NCI-H2107 (cell line): ENCODE data around the gene PCIF1.
A peak's percentile ranks its signal among the peaks of the same experiment; 100 is the strongest.
"Not testable (repeated sequence)": the region's sequence is repeated elsewhere in the genome, so short reads cannot be mapped to it uniquely, and the experiment has no call there.

Experiments
- DNase-seq: peaks from one replicate; lab custom pipeline; 2025; lab: John Stamatoyannopoulos, UW

PCIF1 gene

DNA sequence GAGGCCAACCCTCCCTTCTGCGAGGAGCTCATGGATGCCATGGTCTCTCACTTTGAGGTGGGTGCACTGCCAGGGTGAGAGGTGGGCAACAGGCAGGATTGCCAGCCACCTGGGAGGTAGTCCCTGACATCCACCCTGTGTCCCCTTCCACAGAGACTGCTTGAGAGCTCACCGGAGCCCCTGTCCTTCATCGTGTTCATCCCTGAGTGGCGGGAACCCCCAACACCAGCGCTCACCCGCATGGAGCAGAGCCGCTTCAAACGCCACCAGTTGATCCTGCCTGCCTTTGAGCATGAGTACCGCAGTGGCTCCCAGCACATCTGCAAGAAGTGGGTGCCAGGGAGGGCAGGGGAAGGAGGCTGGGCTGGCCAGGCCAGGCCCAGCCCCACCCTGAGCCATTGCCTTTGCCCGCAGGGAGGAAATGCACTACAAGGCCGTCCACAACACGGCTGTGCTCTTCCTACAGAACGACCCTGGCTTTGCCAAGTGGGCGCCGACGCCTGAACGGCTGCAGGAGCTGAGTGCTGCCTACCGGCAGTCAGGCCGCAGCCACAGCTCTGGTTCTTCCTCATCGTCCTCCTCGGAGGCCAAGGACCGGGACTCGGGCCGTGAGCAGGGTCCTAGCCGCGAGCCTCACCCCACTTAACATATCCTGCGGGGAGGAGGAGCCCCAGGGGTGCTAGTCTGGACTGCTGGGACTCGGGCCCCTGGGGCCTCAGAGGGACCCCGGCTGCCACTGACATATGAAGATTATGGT, 12.8 kb downstream of the PCIF1 start:
- no peak for DNase-seq

DNA sequence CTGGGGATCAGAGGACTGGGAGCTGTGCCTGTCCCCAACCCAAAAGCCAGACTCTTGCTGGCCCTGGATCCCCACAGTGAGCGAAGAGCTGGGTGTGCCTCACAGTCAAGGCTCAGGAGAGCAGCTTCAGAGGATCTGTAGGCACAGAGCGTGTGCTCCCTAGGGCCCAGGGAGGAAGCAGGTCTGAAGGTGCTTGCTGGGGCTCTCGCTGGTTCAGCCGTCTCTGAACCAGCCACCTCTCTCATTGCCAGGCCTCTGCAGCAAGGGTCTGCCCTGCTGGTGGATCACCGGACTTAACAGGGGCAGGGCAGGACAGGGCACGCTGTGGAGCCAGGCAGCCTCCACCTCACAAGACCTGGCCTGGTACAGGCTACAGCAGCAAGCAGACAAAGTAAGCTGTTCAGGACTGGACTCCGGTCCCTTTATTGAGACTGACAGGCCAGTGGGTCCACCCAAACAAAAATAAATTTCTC, 13.8 kb downstream of the PCIF1 start:
- DNase-seq, result no peak

DNA sequence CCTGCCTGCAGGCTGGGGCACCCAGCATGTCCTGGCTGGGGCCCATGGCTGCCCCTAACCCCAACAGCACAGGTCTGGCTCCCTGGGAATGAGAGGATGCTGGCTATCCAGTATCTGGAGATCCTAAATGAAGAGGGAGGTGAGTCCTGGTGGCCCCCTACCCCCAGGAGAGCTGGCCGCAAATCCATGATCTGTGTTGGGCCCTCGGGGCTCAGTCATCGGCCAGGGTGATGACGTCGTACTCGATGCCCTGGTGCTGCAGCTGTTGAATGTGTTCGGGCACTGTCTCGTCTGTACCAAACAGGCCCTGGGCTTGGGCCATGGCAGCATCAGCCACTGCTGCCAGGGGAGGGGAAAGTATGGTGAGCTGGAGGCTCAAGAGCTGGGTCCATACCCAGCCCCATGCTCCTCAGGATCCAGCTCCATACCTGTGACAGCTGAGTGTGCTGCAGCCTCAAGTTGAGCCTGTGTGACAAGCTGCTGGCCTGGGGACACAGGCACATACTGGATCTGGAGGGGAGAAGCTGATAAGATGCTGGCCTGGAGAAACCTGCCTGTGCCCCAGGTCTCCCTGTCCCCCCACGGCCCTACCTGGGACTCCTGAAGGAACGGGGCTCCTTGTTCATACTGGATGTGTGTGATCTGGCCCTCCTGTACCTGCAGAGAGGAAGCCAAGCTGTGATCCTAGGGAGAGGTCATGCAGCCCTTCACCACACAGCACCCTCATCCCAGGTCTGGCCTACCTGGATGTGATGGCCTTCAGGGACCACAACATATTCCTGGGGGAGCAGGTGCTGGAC, 14.5 kb downstream of the PCIF1 start:
- DNase-seq, result no peak

- no peak for DNase-seq
These were observed 15.3 kb downstream of the PCIF1 start for GRCh38 chr20:45949542-45950329.

GRCh38 chr20:45950330-45950646, 15.8 kb downstream of the PCIF1 start:
- DNase-seq, result no peak

GRCh38 chr20:45951925-45952834, 17.7 kb downstream of the PCIF1 start:
- DNase-seq, result no peak

- DNase-seq, result no peak
These were observed 18.4 kb downstream of the PCIF1 start for GRCh38 chr20:45952861-45953260.

- no peak for DNase-seq
These were observed 19.2 kb downstream of the PCIF1 start for GRCh38 chr20:45953672-45954071.

- DNase-seq, result not testable (repeated sequence)
These were observed 21.8 kb downstream of the PCIF1 start for GRCh38 chr20:45956326-45956725.

DNA sequence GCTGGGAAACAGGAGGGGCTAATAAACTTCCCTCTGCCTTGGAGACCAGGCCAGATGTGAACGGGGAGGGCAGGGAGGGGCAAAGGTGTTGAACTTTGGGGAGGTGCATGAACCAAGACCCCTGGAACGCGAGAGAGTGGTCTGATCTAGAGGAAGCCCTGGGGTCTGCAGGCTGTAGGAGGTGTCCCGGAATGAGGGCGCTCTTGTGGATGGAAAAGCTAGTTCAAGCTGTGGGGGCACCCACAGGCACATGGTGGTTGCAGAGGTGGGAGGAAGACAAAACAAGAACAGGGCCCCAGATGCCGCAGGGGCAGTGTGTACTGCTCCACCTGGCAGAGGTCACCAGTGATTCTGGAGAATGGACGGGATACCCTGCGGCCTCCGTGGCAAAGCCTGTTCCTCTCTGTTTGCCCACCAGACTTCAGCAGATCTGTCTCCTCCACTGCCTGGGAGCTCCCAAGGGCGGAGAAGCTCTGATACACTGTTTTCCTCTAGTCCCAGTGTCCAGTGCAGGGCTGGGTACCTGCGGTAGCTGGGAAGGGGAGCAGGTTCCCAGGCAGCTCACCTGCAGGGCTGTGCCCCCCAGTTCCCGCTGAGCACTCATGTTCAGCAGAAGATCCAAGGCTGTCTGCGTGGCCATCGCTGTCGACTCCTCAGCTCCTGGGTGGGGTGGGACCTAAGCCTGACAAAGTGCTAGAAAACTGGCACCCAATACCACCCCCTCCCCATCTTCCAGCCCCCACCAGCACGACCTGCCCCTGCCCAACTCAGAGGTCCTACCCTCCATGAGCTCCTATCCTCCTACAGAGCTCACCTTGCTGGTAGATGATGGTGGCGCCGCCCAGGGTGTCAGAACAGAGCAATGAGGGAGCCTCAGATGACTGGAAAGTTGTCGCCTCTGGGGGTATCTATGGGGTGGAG, 22.8 kb downstream of the PCIF1 start:
- no peak for DNase-seq

GRCh38 chr20:45958593-45958992, 24.1 kb downstream of the PCIF1 start:
- DNase-seq, result no peak

DNA sequence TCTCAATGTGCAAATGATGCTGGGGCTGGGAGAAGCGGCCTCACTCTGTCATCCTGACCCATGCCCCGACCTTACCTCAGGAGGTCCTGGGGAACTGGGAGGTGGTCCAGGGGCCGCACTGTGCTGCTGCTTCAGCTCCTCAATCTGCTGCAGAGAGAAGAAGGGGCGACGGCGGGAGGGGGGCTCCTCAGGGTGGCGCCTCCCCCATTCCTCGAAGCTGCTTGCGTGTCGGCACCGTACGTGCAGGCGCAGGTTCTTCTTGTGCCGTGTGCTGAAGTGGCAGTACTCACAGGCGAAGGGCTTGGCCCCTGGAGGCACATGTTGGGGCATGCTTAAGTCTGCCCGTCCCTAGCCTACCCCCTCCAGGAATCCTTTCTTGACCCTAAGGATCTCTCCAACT, 24.6 kb downstream of the PCIF1 start:
- no peak for DNase-seq

- DNase-seq, result peak; percentile 11
These were observed 25.6 kb downstream of the PCIF1 start for GRCh38 chr20:45959956-45960630.

- DNase-seq, result no peak
These were observed 27.7 kb downstream of the PCIF1 start for GRCh38 chr20:45962031-45962755.

- peak; percentile 19 for DNase-seq
These were observed 28.8 kb downstream of the PCIF1 start for GRCh38 chr20:45963059-45964005.

- no peak for DNase-seq
These were observed 29.5 kb downstream of the PCIF1 start for GRCh38 chr20:45964006-45964400.

DNA sequence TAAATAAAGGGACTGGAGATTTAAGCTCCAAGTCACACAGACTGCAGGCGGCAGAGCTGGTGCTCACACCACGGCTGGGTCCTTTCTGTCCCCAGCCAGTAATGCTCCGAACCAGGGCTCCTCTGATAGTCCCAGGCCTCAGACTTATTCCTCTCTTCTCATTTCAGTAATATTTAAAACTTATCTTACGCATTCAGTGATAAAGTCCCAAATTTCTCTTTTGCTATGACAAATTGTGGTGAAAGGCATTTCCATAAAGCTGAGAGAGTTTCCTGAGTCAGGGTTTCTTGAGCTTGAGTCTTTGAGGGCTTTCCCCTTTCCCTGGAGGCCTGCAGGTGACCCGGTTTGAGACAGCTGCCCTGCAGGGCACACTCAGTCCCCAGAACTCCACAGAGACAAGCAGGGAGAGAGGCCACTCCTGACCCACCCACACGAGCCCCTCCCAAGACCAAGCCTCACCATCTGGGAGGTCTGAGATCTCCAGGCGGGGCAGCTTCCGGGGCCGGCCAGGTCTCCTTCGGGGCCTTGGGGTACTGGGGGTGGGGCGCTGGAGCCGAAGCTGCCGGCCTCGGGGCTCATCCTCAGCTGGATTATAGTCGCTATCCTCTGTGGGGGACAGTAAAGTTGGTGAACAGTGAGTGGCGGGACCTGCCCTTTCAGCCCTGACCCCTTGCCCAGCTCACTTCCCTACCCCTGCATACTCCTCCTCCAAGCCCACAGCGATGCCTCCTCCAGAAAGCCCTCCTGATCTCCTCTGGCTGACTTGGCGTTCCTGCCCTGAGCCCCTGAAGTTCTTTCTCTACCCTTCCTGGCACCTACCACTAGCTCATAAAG, 30.9 kb downstream of the PCIF1 start:
- no peak for DNase-seq
